ENCODE measurements around the gene STOML1.

STOML1 gene

DNA sequence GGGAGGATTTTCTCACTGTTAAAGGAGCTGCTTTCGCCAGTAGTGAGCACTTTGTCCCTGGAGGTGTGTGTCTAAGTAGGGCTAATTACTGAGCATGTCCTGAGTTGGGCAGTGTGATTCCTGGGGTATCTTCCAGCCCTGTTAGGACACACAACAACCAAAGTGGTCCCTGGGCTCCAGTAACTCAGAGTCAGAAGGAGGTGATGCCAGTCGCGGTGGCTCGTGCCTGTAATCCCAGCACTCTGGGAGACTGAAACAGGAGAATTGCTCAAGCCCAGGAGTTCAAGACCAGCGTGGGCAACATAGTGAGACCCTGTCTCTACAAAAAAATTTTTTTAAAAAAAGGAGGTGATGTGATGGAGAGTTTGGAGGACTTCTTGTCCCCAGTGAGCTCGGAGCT lies 40.0 kb upstream of the STOML1 start:
- DNase-seq (ENCODE audit: low read depth): no peak
- no peak overlapping the region for H3K4me3 ChIP-seq (ENCODE audit: control insufficient read depth, low read depth, low read length)
- no peak for TF ChIP-seq CTCF (IDR thresholded peaks at IDR 0.05; ENCODE audit: control insufficient read depth, insufficient read depth, low read depth, low read length, missing control alignments)

GRCh38 chr15:74028646-74029045 lies 36.6 kb upstream of the STOML1 start:
- no peak for DNase-seq (ENCODE audit: low read depth)
- H3K4me3 ChIP-seq (ENCODE audit: control insufficient read depth, low read depth, low read length): no peak overlapping the region
- TF ChIP-seq CTCF (IDR thresholded peaks at IDR 0.05; ENCODE audit: control insufficient read depth, insufficient read depth, low read depth, low read length, missing control alignments): no peak

GRCh38 chr15:74027688-74028087 lies 35.6 kb upstream of the STOML1 start:
- no peak for TF ChIP-seq CTCF (IDR thresholded peaks at IDR 0.05; ENCODE audit: control insufficient read depth, insufficient read depth, low read depth, low read length, missing control alignments)
- no peak for DNase-seq (ENCODE audit: low read depth)
- no peak overlapping the region for H3K4me3 ChIP-seq (ENCODE audit: control insufficient read depth, low read depth, low read length)

- H3K4me3 ChIP-seq (ENCODE audit: control insufficient read depth, low read depth, low read length): no peak overlapping the region
- TF ChIP-seq CTCF (IDR thresholded peaks at IDR 0.05; ENCODE audit: control insufficient read depth, insufficient read depth, low read depth, low read length, missing control alignments): no peak
- DNase-seq (ENCODE audit: low read depth): no peak
Observed at GRCh38 chr15:74025436-74025835, 33.3 kb upstream of the STOML1 start.

GRCh38 chr15:74024687-74025086 lies 32.6 kb upstream of the STOML1 start:
- no peak overlapping the region for H3K4me3 ChIP-seq (ENCODE audit: control insufficient read depth, low read depth, low read length)
- no peak for TF ChIP-seq CTCF (IDR thresholded peaks at IDR 0.05; ENCODE audit: control insufficient read depth, insufficient read depth, low read depth, low read length, missing control alignments)
- DNase-seq (ENCODE audit: low read depth): no peak

- DNase-seq (ENCODE audit: low read depth): no peak
- no peak for TF ChIP-seq CTCF (IDR thresholded peaks at IDR 0.05; ENCODE audit: control insufficient read depth, insufficient read depth, low read depth, low read length, missing control alignments)
- no peak overlapping the region for H3K4me3 ChIP-seq (ENCODE audit: control insufficient read depth, low read depth, low read length)
Observed at GRCh38 chr15:74022706-74023470, 30.8 kb upstream of the STOML1 start.

Measured in AG09309 (cell line).